Gastrocnemius medialis (tissue), 4 donors: ENCODE results near the gene C11orf24.
A peak's percentile ranks its signal among the peaks of the same experiment; 100 is the strongest.

Source experiments
- CTCF ChIP-seq, 5 experiments: fragments of 450-650 bp in 3 of 5; fragments of 200-600 bp in 2 of 5; sonication (generic) in 2 of 5; IDR thresholded peaks in 4 of 5; conservative IDR thresholded peaks in 1 of 5; 1 replicate in 4 of 5; 2 replicates in 1 of 5; pipeline ENCODE4 v1.5.1; 2016 to 2019; ENCODE audit warnings: antibody characterized with exemption in 5 of 5, mild to moderate bottlenecking in 3 of 5, moderate library complexity in 3 of 5
- POLR2A ChIP-seq, 2 donors: fragments of 450-650 bp; IDR thresholded peaks; one replicate each; pipeline ENCODE4 v1.6.1; 2017; ENCODE audit warnings: antibody characterized with exemption in 2 of 2, mild to moderate bottlenecking in 2 of 2, moderate library complexity in 2 of 2

GRCh38 chr11:68257477-68258362 lies 14.1 kb downstream of the C11orf24 start:
- TF ChIP-seq CTCF (IDR thresholded peaks at IDR 0.05 in 4 of 5, conservative IDR thresholded peaks at IDR 0.05 in 1 of 5) (peak; percentile 84 to 93 (median 91)), POLR2A (IDR thresholded peaks at IDR 0.05) (no peak)
